ENCODE results near the gene ABCC11. TPM values are rescaled to one million over a fixed set of nuclear protein-coding genes. Genes with fewer than 3 reads are reported as not detected.

Gene ABCC11
- total RNA-seq, 1 donor from 2014 or later = not detected

DNA sequence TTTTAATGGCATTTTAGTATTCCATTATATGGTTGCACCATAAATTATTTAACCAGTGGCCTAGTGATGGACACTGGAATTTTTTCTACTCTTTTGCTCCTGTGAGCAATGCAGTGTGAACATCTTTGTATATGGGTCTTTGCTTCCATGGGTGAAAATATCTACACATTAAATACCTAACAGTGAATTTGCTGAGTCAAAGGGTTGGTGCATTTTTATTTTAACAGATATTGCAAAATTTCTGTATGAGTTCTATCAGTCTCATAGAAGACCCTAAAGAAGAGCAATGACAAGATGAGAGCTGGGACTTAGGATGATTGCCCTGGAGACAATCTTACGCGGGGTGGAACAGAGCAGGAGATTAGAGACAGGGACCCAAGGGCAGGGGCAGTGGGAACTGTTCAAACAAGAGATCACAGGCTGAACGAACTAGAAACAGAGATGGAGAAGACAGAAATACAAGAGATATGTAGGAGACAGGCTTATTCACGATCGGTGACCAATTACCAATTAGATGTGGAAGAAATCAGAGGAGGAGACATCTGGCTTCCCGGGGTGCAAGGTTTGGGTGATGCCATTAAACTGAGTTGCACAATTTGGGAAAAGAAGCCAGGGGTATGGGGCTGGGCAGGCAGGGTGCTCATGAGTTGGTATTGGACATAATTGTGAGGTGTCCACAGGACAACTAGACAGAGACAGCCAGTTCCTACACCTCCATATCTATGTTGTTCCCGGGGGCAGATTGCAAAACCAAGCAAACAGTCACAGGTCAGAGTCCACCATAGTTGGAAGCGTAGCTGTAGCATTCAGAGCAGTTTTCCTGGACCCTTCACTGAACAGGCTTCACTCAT is 43.1 kb downstream of the ABCC11 start:
- no peaks in the 10 kb centered on the region for H3K36me3 ChIP-seq

GRCh38 chr16:48201515-48202201 is 45.7 kb downstream of the ABCC11 start:
- intact Hi-C loops (cut with DNase I) = no loop called here

More for the DNA sequence above, 43.1 kb downstream of the ABCC11 start:
- H3K27ac ChIP-seq = no peak overlapping the region
- intact Hi-C loops (cut with DNase I) = no loop called here
- no peak for DNase-seq (ENCODE audit: extremely low spot score in 2 of 2)
- no peaks in the 10 kb centered on the region for H3K4me1 ChIP-seq
- no peak for TF ChIP-seq POLR2A (IDR thresholded peaks at IDR 0.05)
- TF ChIP-seq, protein P1, sequence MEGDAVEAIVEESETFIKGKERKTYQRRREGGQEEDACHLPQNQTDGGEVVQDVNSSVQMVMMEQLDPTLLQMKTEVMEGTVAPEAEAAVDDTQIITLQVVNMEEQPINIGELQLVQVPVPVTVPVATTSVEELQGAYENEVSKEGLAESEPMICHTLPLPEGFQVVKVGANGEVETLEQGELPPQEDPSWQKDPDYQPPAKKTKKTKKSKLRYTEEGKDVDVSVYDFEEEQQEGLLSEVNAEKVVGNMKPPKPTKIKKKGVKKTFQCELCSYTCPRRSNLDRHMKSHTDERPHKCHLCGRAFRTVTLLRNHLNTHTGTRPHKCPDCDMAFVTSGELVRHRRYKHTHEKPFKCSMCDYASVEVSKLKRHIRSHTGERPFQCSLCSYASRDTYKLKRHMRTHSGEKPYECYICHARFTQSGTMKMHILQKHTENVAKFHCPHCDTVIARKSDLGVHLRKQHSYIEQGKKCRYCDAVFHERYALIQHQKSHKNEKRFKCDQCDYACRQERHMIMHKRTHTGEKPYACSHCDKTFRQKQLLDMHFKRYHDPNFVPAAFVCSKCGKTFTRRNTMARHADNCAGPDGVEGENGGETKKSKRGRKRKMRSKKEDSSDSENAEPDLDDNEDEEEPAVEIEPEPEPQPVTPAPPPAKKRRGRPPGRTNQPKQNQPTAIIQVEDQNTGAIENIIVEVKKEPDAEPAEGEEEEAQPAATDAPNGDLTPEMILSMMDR (IDR thresholded peaks at IDR 0.05) = no peak
- TF ChIP-seq POLR2AphosphoS5 (IDR thresholded peaks at IDR 0.05; ENCODE audit: insufficient read depth in 1 of 2, low read depth in 1 of 2) = no peak
- no peaks in the 10 kb centered on the region for H3K27me3 ChIP-seq
- no peak overlapping the region for H3K4me3 ChIP-seq
- H3K9me3 ChIP-seq = no peaks in the 10 kb centered on the region

DNA sequence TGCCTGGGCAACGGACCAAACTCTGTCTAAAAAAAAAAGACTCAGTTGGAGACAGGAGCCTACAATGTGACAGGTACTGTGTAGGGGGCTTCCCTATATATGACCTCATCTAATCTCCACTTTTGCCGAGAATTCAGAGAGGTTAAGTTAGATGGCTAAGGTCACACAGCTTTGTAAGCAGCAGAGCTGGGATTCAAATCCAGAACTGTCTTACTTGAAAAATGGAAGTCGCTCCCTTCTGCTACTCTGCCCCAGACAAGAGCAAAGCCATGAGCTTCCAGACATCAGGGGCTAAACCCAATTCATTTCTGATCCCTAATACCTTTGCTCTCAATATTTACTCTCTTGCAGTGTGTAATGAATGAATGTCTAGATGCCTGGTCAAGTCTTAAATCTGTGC is 50.0 kb downstream of the ABCC11 start:
- TF ChIP-seq POLR2A (IDR thresholded peaks at IDR 0.05) (no peak), POLR2AphosphoS5 (IDR thresholded peaks at IDR 0.05; ENCODE audit: insufficient read depth in 1 of 2, low read depth in 1 of 2) (no peak)
- TF ChIP-seq, protein P1 (IDR thresholded peaks at IDR 0.05) = no peak
- DNase-seq (ENCODE audit: extremely low spot score in 2 of 2) = no peak

More at GRCh38 chr16:48201515-48202201, 45.7 kb downstream of the ABCC11 start:
- Histone ChIP-seq H3K36me3 (no peaks in the 10 kb centered on the region), H3K27ac (no peak overlapping the region), H3K4me3 (no peak overlapping the region), H3K4me1 (no peaks in the 10 kb centered on the region), H3K27me3 (no peaks in the 10 kb centered on the region), H3K9me3 (no peaks in the 10 kb centered on the region)
- TF ChIP-seq POLR2AphosphoS5 (IDR thresholded peaks at IDR 0.05; ENCODE audit: insufficient read depth in 1 of 2, low read depth in 1 of 2) = no peak
- TF ChIP-seq, protein P1 (IDR thresholded peaks at IDR 0.05) = no peak
- no peak for TF ChIP-seq POLR2A (IDR thresholded peaks at IDR 0.05)
- DNase-seq (ENCODE audit: extremely low spot score in 2 of 2) = no peak

GRCh38 chr16:48194828-48195556 is 52.3 kb downstream of the ABCC11 start:
- Histone ChIP-seq H3K27ac (no peak overlapping the region), H3K27me3 (no peaks in the 10 kb centered on the region), H3K36me3 (no peaks in the 10 kb centered on the region), H3K9me3 (no peaks in the 10 kb centered on the region), H3K4me1 (no peaks in the 10 kb centered on the region), H3K4me3 (no peak overlapping the region)
- DNase-seq (ENCODE audit: extremely low spot score in 2 of 2) = no peak
- intact Hi-C loops (cut with DNase I) = no loop called here
- TF ChIP-seq POLR2A (IDR thresholded peaks at IDR 0.05) = no peak
- TF ChIP-seq POLR2AphosphoS5 (IDR thresholded peaks at IDR 0.05; ENCODE audit: insufficient read depth in 1 of 2, low read depth in 1 of 2) = no peak
- TF ChIP-seq, protein P1 (IDR thresholded peaks at IDR 0.05) = no peak

More for the DNA sequence above, 50.0 kb downstream of the ABCC11 start:
- H3K27me3 ChIP-seq = no peaks in the 10 kb centered on the region
- no peak overlapping the region for H3K4me3 ChIP-seq
- no peak overlapping the region for H3K27ac ChIP-seq
- H3K36me3 ChIP-seq = no peaks in the 10 kb centered on the region
- H3K4me1 ChIP-seq = no peaks in the 10 kb centered on the region
- intact Hi-C loops (cut with DNase I) = no loop called here
- no peaks in the 10 kb centered on the region for H3K9me3 ChIP-seq

Measured in vagina (tissue), 2 donors.